ELF-1 (cell line): ENCODE results near the gene CBLC.

Experiments used
- DNase-seq: peaks from one replicate; pipeline ENCODE4 v3.0.0-alpha.2; 2016; ENCODE audit warnings: low read depth, low spot score

CBLC gene

DNA sequence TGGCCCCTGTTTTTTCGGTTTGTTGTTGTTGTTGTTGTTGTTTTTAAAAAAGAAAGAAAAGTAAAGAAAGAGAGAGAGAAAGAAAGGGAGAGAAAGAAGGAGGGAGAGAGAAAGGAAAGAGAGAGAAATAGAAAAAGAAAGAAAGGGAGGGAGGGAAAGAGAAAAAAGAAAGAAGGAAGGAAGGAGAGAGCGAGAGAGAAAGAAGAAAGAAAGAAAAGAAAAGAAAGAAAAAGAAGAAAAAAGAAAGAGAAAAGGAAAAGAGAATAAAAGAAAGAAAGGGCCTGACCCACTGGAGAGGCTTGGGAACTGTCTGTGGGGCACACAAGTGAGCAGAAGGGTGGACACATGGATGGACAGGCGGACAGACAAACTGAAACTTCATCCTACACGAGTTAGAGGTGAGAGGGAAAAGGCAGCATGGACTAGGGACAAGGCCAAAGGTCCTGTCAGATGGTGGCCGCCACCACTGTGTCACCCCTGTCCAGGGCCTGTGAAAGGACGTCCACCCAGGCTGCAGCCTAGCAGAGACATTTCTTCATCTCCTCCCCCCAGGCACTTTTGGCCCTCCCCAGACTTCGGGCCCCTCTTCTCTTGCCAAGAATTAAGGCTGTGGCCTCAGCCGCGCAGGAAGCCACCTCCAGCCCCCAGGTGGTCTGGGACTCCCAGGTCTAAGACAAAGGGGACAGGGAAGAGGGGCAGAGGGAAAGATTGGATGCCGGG, 22.1 kb downstream of the CBLC start:
- peak; percentile 41 for DNase-seq

DNA sequence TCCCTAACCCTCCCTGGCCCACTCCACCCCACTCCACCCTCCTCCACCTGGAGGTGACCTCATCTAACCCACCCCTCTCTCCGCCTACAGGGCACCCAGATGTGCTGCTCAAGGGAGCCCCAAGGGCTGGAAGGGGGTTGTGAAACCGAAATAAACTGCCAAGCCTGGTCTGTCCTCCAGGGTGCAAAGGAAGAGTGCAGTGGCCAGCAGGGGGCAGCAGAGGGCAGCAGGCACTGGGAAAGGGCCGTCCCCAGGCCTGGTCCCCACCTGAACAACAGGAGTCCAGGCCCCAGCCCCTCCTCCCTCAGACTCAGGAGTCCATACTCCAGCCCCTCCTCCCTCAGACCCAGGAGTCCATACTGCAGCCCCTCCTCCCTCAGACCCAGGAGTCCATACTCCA, 22.8 kb downstream of the CBLC start:
- DNase-seq: peak; percentile 95

DNA sequence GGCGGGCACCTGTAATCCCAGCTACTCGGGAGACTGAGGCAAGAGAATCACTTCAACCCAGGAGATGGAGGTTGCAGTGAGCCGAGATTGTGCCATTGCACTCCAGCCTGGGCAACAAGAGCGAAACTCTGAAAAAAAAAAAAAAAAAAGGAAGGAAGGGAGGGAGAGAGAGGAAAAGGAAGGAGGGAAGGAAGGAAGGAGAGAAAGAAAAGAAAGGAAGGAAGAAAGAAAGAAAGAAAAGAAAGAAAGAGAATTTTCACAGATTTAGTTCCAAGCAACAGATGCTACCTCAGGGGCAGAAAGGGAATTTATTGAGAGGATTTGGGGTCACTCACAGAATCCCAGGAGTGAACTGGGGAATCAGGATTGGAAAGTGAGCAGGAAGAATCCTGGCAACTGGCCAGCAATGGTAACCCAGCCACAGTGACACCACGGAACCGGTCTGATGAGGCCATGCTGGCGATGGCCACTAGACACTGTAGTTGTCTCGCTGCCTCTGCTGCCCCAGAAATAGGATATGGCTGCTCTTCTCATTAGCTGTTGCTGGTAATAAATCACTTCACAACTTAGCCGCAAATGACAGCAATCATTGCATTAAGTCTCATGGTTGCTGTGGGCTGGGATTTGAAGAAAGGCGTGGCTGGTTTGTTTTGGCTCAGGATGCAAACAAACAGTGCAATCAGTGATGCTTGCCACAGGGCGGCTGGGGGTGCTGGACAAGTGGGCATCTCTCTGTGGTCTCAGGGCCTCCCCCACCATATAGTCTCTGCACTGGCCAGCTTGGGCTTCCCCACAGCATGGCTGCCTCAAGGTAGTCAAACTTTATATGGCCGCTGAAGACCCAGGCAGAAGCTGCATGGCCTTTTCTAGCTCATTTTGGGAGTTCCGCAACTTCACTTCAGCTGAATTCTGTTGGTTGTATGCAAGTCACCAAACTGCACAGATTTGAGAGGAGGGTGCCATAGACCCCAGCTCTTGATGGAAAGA, 26.0 kb downstream of the CBLC start:
- DNase-seq: no peak

DNA sequence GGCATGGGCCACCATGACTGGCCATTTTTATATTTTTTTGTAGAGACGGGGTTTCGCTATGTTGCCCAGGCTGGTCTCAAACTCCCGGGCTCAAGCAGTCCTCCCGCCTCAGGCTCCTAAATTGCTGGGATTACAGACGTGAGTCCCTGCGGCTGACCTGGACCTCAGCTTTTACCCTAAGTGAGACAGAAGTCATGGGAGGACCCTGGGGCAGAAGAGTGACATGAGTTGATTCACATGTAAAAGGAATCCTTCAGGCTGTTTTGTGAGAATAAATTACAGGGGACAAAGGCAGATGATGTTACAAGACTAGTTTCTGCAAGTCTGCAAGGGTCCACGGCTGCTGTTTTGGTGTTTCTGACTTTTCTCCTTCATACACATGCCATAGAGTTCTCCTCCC, 28.6 kb downstream of the CBLC start:
- DNase-seq: peak; percentile 93

DNA sequence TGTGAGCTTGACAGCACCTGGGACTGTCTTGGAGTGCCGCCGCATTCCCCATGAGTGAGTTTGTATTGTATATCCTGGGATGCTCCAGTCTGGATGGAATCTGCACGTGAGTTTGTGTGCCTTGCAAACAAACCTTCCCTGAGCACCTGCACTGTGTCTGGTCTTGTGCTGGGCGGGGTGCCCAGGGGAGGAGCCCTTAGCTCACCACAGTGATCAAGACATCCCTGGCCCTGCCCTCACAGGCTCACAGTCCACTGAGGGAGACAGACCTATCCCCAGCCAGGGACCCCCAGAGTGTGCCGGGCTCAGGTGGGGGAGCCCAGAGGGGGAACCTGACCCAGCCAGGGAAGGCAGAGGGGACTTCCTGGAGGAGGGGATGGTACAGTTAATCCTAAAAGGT, 29.5 kb downstream of the CBLC start:
- DNase-seq: peak; percentile 45

DNA sequence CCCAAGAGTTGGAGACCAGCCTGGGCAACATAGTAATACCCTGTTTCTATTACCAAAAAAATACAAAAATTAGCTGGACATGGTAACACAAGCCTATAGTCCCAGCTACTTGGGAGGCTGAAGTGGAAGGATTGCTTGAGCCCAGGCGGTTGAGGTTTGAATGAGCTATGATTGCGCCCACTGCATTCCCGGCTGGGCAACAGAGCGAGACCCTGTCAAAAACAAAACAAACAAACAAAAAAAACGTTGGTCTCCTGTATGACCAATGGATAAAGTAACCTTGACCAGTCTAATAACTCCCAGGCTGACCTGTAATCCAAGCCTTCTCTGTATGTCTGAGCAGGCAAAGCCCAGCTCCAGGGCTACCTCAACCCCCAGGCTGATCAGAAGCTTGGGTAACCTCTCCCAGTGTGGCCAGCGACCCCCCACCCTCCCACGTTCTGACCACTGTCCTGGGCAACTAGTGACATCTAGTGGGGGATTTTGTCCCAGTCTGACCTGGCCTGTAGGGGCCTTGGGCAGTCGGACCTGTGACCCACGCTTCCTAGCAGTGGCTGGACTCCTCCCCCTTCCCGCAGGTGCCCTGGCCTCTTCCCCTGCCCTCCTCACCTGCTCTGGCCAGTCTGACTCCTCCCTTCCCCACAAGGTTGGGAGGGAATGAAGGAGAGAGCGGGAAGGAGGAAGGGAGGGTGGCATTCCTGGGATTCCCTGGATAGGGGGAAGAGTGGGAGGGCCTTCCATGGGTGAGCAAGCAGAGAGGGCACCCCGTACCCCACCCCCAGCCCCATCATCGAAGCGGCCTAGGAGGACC, 30.2 kb downstream of the CBLC start:
- peak; percentile 97 for DNase-seq

DNA sequence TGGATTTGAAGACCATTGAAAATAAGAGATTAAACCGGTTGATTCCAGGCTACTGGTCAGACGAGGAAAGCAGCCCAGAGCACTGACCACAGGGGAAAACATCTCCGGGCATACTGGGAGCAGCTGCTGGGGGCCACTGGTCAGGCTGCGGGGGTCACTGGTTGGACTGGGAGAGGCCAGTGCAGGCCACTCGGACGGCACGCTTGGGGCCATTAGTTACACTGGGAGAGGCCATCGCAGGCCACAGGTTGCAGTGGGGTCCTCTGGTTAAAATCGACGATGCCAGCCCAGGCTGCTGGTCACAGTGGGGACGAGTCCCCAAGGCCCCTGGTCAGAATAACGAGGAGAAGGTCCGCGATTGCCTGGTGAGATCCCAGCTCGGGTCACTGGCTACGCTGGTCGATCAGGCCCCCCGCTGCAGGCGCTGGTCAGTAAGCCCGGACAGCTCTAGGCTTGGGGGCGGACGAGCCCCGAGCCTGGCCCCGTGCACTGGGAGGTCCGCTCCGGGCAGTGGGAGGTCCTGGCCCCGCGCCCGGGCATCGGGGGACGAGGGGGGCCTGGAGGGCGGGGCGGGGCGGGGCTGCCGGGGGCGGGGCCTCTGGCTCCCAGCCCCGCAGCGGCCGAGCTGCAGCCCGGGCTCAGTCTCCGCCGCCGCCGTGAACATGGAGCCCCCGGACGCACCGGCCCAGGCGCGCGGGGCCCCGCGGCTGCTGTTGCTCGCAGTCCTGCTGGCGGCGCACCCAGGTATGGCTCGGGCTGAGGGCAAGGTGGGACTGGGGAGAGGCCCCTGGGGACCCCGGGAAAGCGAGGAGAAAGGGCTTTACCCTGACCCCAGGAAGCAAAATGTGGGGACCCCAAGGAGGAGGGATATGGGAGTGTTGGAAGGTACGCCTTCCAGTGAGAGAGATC, 31.0 kb downstream of the CBLC start, which contains the start of gene BCAM:
TSS of gene BCAM (plus strand) at position 641 of the 909 bp plus-strand sequence. CDS start at position 663, 22 bp downstream.
- DNase-seq: peak; percentile 61

DNA sequence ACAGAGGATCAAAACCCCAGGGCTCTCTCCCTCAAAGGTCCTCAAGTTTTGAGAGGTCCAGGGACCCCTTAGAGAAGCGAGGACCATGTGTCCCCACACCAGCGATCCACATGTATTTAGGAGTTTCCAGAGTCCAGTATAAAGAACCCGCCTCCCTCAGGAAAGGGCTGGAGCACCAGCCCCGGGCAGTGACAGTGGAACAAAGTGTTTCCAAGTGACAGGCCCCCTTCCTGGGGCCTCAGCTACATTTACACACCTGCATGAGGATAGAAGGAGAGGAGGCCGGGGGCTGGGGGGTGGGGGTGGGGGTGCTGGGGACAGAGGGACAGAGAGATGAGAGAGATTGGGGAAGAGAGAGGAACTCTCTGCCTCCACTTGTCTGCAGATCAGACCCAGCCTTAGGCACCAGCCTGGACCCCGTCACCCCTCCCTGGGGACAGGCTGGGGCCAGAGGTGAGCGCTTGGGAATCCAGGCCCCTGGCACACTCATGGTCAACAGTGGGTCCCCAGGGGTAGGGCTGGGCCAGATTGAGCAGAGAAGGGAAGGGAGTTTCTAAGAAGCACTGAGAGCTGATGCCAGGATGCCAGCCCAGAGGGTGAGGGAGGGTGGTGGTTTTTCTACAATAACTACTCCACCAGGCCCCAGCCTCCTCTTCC, 32.0 kb downstream of the CBLC start:
- DNase-seq: peak; percentile 17

DNA sequence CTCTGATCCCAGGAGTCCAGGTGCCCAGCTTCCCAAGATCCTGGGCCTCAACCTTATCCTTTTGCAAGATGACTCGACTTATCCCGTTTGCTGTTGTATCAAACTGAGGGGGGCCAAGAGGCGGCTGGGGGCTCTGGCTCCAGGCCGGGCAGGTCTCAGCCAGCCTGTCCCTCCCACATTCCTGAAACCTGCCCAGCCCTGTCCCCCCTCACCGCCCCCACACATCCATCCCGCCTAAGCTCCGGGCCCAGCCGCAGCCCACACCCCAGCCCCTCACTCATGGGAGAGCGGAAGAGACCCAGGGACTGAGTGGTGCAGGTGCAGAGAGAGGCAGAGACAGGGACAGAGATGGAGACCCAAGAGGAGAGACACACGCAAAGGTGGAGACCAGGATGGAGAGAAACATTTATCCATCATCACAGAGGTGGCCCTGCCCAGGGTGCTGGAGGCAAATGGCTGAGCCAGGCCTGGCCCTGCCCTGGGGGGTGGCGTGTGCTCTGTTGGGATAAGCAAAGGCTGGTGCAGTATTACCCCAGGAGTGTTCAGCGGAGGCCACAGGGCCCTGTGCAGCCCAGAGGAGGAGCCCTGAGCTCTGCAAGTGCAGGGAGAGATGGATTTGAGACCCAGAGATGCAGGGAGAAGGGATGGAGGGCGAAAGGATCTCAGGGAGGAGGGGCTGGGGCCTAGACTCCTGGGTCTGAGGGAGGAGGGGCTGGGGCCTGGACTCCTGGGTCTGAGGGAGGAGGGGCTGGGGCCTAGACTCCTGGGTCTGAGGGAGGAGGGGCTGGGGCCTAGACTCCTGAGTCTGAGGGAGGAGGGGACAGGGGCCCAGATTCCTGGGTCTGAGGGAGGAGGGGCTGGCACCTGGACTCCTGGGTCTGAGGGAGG, 32.8 kb downstream of the CBLC start:
- peak; percentile 30 for DNase-seq

DNA sequence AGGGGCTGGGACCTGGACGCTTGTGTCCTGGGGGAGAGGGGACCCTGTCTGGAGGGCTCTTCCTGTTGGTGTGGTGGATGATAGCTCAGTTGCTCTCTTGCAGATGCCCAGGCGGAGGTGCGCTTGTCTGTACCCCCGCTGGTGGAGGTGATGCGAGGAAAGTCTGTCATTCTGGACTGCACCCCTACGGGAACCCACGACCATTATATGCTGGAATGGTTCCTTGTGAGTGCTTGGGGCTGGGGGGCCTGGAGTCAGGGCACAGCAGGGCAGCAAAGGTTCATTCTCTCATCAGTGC, 33.4 kb downstream of the CBLC start:
- no peak for DNase-seq

DNA sequence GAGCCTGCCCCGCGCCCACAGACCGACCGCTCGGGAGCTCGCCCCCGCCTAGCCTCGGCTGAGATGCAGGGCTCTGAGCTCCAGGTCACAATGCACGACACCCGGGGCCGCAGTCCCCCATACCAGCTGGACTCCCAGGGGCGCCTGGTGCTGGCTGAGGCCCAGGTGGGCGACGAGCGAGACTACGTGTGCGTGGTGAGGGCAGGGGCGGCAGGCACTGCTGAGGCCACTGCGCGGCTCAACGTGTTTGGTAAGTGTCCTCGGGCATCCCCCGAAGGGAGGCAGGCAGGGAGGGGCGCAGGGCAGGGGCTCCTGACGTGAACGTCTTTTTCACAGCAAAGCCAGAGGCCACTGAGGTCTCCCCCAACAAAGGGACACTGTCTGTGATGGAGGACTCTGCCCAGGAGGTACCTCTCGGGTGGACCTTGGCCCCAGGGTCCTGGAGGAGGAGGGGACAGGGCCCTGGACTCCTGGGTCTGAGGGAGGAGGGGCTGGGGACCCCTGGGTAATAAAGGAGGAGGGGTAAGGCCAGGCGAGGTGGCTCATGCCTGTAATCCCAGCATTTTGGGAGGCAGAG, 34.5 kb downstream of the CBLC start:
- DNase-seq: no peak

DNA sequence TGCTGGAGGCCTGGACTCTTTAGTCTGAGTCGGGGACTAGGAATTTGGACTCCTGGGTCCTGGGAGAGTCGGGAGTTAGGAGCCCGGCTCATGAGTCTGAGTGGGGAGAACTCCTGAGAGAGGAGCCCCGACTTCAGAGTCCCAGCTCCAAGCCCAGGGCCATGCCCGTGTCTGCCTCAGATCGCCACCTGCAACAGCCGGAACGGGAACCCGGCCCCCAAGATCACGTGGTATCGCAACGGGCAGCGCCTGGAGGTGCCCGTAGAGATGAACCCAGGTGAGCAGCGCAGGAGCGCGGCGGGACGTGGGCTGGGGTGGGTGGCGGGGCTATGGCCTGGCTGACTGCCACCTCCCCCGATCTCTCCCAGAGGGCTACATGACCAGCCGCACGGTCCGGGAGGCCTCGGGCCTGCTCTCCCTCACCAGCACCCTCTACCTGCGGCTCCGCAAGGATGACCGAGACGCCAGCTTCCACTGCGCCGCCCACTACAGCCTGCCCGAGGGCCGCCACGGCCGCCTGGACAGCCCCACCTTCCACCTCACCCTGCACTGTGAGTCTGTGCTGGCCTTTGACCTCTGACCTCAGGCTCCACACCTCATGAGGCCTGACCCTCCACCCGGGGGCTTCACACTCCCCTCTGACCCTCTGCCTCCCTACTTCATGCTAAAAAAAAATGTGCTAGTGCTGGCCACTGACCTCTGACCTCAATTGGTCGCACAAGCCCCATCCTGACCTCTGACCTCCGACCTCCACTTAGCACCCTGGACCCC, 35.6 kb downstream of the CBLC start:
- peak; percentile 51 for DNase-seq

DNA sequence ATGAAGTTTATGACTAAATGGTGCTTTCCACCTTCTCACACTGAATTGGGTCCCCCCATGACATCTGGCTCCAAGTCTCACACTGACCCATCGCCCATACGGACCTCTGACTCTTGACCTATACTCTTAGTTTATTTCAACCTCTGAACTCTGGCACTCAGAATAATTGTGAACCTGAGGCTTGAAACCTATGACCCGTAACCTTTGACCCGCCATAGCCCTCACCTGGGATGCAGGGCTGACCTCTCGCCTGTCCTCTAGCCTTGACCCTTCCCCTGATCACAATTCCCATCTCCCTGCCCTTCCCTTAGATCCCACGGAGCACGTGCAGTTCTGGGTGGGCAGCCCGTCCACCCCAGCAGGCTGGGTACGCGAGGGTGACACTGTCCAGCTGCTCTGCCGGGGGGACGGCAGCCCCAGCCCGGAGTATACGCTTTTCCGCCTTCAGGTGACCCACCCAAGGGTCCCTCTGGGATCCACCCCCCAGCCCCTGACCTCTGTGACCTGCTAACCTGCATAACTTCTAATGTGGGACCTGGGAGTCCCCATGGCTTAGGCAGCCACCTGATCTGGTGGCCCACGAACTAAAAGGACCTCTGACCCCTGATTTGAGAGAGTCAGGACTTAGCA, 36.3 kb downstream of the CBLC start:
- no peak for DNase-seq

DNA sequence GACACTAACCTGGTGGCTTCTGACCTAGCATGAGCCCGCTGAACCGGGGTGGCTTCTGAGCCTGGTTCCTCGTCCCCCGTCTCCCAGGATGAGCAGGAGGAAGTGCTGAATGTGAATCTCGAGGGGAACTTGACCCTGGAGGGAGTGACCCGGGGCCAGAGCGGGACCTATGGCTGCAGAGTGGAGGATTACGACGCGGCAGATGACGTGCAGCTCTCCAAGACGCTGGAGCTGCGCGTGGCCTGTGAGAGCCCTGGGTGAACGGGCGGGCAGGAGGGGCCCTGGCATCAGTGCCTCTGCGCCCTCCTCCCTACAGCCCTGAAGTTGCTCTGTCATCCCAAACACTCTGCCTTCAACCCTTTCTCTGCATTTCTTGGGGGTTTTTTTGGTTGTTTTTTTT, 36.8 kb downstream of the CBLC start:
- DNase-seq: no peak

DNA sequence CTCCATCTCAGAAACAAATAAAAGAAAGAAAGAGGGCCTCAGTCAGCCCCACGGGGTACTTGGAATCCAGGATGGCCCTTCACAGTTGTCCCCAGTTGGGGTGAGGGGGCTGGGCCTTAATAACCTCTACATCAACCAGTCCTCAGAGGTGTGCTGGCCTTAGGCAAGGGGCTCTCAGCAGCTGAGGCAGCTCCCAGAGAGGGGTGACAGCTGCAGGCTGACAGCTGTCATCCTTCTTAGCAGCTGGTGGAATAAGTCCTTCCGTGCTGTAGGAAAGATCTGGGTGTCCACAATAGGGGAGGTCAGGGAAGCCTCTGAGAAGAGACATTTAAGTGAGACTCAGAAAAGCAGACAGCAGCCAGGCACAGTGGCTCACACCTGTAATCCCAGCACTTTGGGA, 38.6 kb downstream of the CBLC start:
- DNase-seq: no peak

DNA sequence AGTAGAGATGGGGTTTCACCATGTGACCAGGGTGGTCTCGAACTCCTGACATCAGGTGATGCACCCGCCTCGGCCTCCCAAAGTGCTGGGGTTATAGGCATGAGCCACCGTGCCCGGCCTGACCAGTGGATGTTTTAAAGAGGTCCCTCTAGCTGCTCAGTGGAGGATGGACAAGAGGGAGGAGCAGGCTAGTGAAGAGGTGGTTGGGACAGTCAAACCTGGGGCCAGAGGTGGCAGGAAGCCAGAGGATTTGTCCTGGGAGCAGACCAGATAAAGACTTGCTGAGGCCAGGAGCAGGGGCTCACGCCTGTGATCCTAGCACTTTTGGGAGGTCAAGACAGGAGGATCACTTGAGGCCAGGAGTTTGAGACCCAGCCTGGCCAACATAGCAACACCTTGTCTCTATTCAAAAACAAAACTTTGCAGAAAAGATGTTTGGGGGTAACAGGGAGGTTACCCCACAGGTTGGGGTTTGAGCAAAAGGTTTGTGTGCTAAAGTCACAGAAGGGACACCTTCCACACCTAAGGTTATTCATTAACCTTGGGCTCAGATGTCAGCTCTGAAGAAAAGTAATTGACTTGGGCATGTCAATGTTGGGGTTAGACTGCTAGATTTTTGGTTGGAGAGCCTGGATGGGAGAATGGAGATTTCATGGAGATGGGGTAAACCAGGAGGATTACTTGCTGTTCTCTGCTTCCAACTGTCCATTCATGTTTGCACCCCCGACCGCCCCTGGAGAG, 40.2 kb downstream of the CBLC start:
- no peak for DNase-seq

DNA sequence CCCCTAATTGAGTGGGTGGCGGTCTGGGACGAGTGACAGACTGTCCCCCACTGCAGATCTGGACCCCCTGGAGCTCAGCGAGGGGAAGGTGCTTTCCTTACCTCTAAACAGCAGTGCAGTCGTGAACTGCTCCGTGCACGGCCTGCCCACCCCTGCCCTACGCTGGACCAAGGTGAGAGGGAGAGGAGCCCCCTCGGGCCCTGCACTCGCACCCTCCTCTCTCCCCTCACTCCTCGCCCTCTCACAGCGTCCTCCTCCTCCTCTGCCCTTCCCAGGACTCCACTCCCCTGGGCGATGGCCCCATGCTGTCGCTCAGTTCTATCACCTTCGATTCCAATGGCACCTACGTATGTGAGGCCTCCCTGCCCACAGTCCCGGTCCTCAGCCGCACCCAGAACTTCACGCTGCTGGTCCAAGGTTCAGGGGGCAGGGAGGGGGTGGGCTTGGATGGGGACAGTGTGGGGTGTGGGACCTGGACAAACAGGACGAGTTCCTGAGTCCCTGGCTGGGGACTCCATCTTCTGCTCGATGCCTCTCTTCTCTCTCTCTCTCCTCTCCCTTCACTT, 40.9 kb downstream of the CBLC start:
- no peak for DNase-seq
